Esophagus (tissue), 2 donors: ENCODE data around the gene LENG8. TPM values are rescaled to one million over a fixed set of nuclear protein-coding genes. Genes with fewer than 3 reads are reported as not detected.

Experiments
- H3K27ac ChIP-seq, 2 donors: one replicate each; pipeline ENCODE4 v1.5.1; 2013; ENCODE audit warnings: low read depth in 2 of 2, mild to moderate bottlenecking in 2 of 2, inconsistent platforms in 1 of 2, low read length in 1 of 2, moderate library complexity in 1 of 2
- H3K27me3 ChIP-seq, 2 donors: one replicate each; pipeline ENCODE4 v1.6.1; 2013; ENCODE audit warnings: low read length in 2 of 2, control low read depth in 1 of 2, mild to moderate bottlenecking in 1 of 2; ENCODE audit not compliant: insufficient read depth in 2 of 2, control insufficient read depth in 1 of 2
- H3K36me3 ChIP-seq, 2 donors: one replicate each; pipeline ENCODE4 v1.6.1; 2013; ENCODE audit warnings: low read length in 1 of 2; ENCODE audit not compliant: control insufficient read depth in 2 of 2, insufficient read depth in 2 of 2
- H3K4me1 ChIP-seq, 2 donors: one replicate each; pipeline ENCODE4 v1.6.1; 2013; ENCODE audit warnings: low read length in 1 of 2; ENCODE audit not compliant: control insufficient read depth in 2 of 2, insufficient read depth in 2 of 2
- H3K4me3 ChIP-seq, 2 donors: one replicate each; pipeline ENCODE4 v1.5.1; 2013; ENCODE audit warnings: low read length in 2 of 2, mild to moderate bottlenecking in 2 of 2, low read depth in 1 of 2, moderate library complexity in 1 of 2
- H3K9me3 ChIP-seq, 2 donors: one replicate each; pipeline ENCODE4 v1.6.1; 2013; ENCODE audit warnings: mild to moderate bottlenecking in 2 of 2, low read depth in 1 of 2, low read length in 1 of 2, moderate library complexity in 1 of 2; ENCODE audit not compliant: control insufficient read depth in 2 of 2, insufficient read depth in 1 of 2
- WGBS, 2 donors: extraction: QIAGEN DNeasy Blood & Tissue Kit; methylation state at CpG; one replicate each; pipeline ENCODE4 v1.1.7; 2013; 5-methylcytosine and 5-hydroxymethylcytosine counted together
- polyA plus RNA-seq, 2 donors: library from polyadenylated mRNA; stranded (reverse); fragments of 200-250 nt; gene quantifications; one replicate each; pipeline ENCODE4 v1.2.3, GENCODE V29; 2013
- donor health status: healthy with polysubstance abuse.
- donor health status: Bipolar disorder and iron deficiency.

Gene LENG8
- polyA plus RNA-seq, 2 donors = 55.3 to 137 TPM

DNA sequence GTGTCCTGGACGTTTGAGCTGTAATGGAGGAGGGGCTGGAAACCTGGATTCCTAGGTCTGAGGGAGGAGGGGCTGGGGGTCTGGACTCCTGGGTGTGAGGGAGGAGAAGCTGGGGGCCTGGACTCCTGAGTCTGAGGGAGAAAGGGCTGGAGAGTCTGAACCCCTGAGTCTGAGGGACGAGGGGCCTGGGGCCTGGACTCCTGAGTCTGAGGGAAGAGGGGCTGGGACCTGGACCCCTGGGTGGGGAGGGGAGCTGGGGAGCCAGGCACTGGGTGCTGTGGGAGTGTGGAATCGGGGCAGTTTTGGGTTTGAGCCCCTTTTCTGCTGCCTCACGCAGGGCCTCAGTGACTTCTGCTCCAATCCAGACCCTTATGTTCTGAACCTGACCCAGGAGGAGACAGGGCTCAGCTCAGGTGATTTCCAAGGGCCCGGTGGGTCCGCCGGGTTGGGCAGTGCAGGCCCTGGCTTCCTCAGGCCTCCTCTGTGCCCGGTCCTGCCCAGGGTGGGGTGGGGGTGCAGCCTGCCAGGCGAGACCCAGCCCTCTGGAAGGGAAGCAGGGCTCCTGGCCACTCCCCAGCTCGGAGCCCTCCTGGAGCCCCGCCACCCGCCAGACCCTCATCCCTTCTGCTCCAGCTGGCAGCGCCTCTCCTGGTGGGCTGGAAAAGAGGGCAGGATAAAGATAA lies 19.3 kb upstream of the LENG8 start:
- H3K27me3 ChIP-seq = peaks cover 0 to 3% of the 10 kb centered on the region in 2 donors
- H3K27ac ChIP-seq = no peak overlapping the region
- 36 to 38% methylated on average over 13 of the region's 13 CpGs for WGBS, 2 donors
- H3K9me3 ChIP-seq = no peaks in the 10 kb centered on the region
- no peak overlapping the region for H3K4me3 ChIP-seq
- no peaks in the 10 kb centered on the region for H3K36me3 ChIP-seq
- H3K4me1 ChIP-seq = peaks cover 5 to 9% of the 10 kb centered on the region in 2 donors

DNA sequence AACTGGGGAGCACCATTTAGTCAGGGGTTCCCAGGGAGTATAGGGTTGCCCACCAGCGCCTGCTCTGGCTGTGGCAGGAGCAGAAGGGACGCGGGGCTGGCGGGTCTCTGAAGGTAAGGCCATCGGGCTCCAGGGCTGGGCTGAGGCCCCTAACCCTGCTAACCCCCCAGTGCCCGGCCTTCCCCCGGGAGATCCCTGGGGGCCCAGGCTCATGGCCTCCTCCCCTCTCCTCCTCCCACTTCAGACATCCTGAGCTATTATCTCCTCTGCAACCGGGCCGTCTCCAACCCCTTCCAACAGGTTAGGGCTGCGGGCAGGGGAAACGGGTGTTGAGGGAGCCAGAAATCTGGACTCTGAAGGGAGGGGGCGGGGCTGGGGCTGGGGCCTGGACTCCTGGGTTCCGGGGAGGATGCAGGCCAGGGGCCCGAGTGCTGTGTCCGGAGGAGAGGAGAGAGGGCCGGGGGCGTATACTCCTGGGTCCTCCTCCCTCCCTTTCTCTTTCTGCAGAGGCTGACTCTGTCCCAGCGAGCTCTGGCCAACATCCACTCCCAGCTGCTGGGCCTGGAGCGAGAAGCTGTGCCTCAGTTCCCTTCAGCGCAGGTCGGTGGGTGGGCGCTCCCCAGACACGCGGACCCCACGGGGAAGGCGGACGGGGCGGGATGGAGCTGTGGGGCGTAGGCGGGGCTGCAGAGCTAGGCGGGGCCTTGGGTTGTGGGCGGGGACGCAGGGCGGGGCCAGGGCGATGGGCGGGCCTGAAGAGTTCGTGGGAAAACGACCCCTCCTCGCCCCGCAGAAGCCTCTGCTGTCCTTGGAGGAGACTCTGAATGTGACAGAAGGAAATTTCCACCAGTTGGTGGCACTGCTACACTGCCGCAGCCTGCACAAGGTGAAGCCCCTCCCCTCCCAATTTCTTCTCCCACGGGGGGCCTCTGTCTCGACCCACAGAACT lies 18.4 kb upstream of the LENG8 start:
- WGBS, 2 donors = 6 to 8% methylated on average over 42 of the region's 43 CpGs
- no peaks in the 10 kb centered on the region for H3K36me3 ChIP-seq
- peaks cover 0 to 3% of the 10 kb centered on the region in 2 donors for H3K27me3 ChIP-seq
- H3K9me3 ChIP-seq = no peaks in the 10 kb centered on the region
- peaks cover 9% of the 10 kb centered on the region in 2 donors for H3K4me1 ChIP-seq
- H3K4me3 ChIP-seq = peak overlapping the region; percentile 28 to 39
- no peak overlapping the region for H3K27ac ChIP-seq

DNA sequence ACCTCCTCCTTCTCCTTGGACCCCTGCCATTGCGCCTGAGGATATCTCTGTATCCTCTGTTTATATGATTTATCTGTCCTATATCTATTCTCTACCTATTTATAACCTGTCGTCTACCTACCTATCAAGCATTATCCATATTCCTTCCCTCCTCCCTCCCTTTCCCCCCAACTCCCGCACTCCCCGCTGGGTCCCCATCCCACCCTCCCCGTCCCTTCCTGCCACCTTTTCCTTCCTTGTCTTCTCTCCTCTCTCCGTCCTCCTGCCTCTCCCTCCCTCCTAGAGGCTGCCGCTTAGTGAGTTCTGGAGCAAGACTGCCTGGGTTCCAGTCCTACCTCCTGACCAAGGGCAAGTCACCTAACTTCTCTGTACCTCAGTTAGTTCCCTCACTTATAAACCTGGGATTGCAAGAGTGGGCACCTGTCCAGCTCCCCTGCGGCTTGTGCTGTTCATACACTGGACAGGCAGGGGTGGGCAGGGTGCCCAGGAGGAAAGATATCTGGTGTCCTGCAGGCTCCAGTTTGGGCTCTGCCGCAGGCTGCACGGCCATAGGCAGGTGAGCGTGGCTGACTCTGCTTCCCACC lies 17.7 kb upstream of the LENG8 start:
- 20 to 22% methylated on average over 11 of the region's 11 CpGs for WGBS, 2 donors
- Histone ChIP-seq H3K4me1 (peaks cover 9% of the 10 kb centered on the region in 2 donors), H3K36me3 (no peaks in the 10 kb centered on the region), H3K27me3 (peaks cover 0 to 3% of the 10 kb centered on the region in 2 donors), H3K9me3 (no peaks in the 10 kb centered on the region), H3K27ac (peak overlapping the region; percentile 62 to 66), H3K4me3 (peak overlapping the region; percentile 33 to 39)

GRCh38 chr19:54432144-54432738 lies 16.8 kb upstream of the LENG8 start:
- Histone ChIP-seq H3K27me3 (peaks cover 0 to 3% of the 10 kb centered on the region in 2 donors), H3K27ac (peak overlapping the region in 1 of 2 donors; percentile 11), H3K4me3 (no peak overlapping the region), H3K4me1 (peaks cover 9% of the 10 kb centered on the region in 2 donors), H3K9me3 (no peaks in the 10 kb centered on the region), H3K36me3 (no peaks in the 10 kb centered on the region)
- 62 to 64% methylated on average over 10 of the region's 10 CpGs for WGBS, 2 donors

DNA sequence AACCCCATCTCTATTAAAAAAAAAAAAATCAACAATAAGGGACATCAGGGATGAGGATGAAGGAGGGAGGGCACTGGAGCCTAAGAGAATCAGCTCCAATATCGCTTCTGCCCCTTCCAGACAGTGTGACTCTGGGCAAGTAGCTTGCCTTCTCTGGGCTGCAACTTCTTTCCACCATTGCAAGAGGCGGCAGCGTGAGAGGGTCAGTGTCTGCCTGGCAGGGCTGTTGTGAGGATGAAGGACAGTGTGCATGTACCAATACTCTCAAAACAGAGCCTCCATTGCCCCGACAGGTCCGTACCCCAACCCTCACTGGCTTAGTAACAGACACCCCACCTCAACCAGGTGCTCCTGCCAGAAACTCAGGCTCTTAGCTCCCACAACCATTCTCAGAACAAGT lies 15.3 kb upstream of the LENG8 start:
- Histone ChIP-seq H3K27me3 (peaks cover 0 to 2% of the 10 kb centered on the region in 2 donors), H3K36me3 (no peaks in the 10 kb centered on the region), H3K9me3 (no peaks in the 10 kb centered on the region), H3K4me1 (peaks cover 9% of the 10 kb centered on the region in 2 donors), H3K27ac (no peak overlapping the region), H3K4me3 (no peak overlapping the region)
- WGBS, 2 donors = 80 to 91% methylated on average over 5 of the region's 5 CpGs

- peaks cover 1 to 4% of the 10 kb centered on the region in 2 donors for H3K36me3 ChIP-seq
- WGBS, 2 donors = 45 to 47% methylated on average over 23 of the region's 23 CpGs
- H3K4me1 ChIP-seq = peaks cover 9 to 12% of the 10 kb centered on the region in 2 donors
- no peak overlapping the region for H3K4me3 ChIP-seq
- H3K9me3 ChIP-seq = no peaks in the 10 kb centered on the region
- no peak overlapping the region for H3K27ac ChIP-seq
- no peaks in the 10 kb centered on the region for H3K27me3 ChIP-seq
These were observed 14.7 kb upstream of the LENG8 start for GRCh38 chr19:54434112-54434872.

DNA sequence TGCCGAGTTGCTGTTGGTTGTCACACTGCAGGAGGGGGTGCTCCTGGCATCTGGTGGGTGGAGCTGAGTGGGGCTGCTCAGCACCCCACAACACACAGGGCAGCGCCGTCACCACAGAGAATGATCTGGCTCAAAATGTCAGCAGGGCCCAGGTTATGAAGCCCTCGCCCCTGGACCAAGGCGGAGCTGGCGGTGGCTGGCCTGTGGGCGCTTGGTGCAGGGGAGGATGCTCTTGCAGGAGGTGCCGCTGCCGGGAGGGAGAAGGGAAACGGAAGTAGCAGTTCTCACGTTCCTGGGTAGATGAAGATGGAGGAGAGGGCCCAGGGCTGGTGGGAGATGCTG lies 14.2 kb upstream of the LENG8 start:
- Histone ChIP-seq H3K27ac (no peak overlapping the region), H3K4me1 (peaks cover 9 to 12% of the 10 kb centered on the region in 2 donors), H3K27me3 (no peaks in the 10 kb centered on the region), H3K4me3 (no peak overlapping the region), H3K36me3 (peaks cover 1 to 4% of the 10 kb centered on the region in 2 donors), H3K9me3 (no peaks in the 10 kb centered on the region)
- WGBS, 2 donors = 37 to 44% methylated on average over 11 of the region's 11 CpGs

- Histone ChIP-seq H3K4me1 (peaks cover 8 to 12% of the 10 kb centered on the region in 2 donors), H3K36me3 (peaks cover 1 to 4% of the 10 kb centered on the region in 2 donors), H3K4me3 (no peak overlapping the region), H3K9me3 (no peaks in the 10 kb centered on the region), H3K27me3 (no peaks in the 10 kb centered on the region), H3K27ac (no peak overlapping the region)
- WGBS, 2 donors = 38 to 51% methylated on average over 12 to 16 of the region's 16 CpGs
These were observed 13.4 kb upstream of the LENG8 start for GRCh38 chr19:54435551-54436016.
